ENCODE data around the gene SLC34A1. TPM values are rescaled to one million over a fixed set of nuclear protein-coding genes. Genes with fewer than 3 reads are reported as not detected.

SLC34A1 gene
- total RNA-seq, 1 experiment from 2014 or later = not detected

GRCh38 chr5:177378884-177379883 lies 5.0 kb upstream of the SLC34A1 start:
- DNase-seq (ENCODE audit: low read depth in 1 of 2, low spot score in 2 of 2) = peak in 1 of 2 experiments; percentile 62
- no peak overlapping the region for H3K4me3 ChIP-seq
- H3K9me3 ChIP-seq (replicated peaks) = no peaks in the 10 kb centered on the region
- H3K27me3 ChIP-seq (replicated peaks) = peaks cover 21% of the 10 kb centered on the region; the same call in 1 of the 2 replicates
- peaks cover 10% of the 10 kb centered on the region for H3K4me1 ChIP-seq (replicated peaks)
- H3K36me3 ChIP-seq = no peaks in the 10 kb centered on the region
- no peak overlapping the region for H3K27ac ChIP-seq

GRCh38 chr5:177380805-177381126 lies 3.5 kb upstream of the SLC34A1 start:
- no peaks in the 10 kb centered on the region for H3K9me3 ChIP-seq (replicated peaks)
- peaks cover 10% of the 10 kb centered on the region for H3K4me1 ChIP-seq (replicated peaks)
- no peaks in the 10 kb centered on the region for H3K36me3 ChIP-seq
- peaks cover 23% of the 10 kb centered on the region for H3K27me3 ChIP-seq (replicated peaks)
- no peak overlapping the region for H3K4me3 ChIP-seq
- no peak overlapping the region for H3K27ac ChIP-seq
- DNase-seq (ENCODE audit: low read depth in 1 of 2, low spot score in 2 of 2) = no peak

GRCh38 chr5:177382423-177383029 lies 1.7 kb upstream of the SLC34A1 start:
- no peaks in the 10 kb centered on the region for H3K9me3 ChIP-seq (replicated peaks)
- peaks cover 10% of the 10 kb centered on the region for H3K4me1 ChIP-seq (replicated peaks)
- H3K36me3 ChIP-seq = no peaks in the 10 kb centered on the region
- no peak overlapping the region for H3K4me3 ChIP-seq
- H3K27me3 ChIP-seq (replicated peaks) = peaks cover 23% of the 10 kb centered on the region
- no peak for DNase-seq (ENCODE audit: low read depth in 1 of 2, low spot score in 2 of 2)
- H3K27ac ChIP-seq = no peak overlapping the region

- Histone ChIP-seq H3K4me3 (no peak overlapping the region), H3K27ac (no peak overlapping the region), H3K9me3 (replicated peaks) (no peaks in the 10 kb centered on the region), H3K4me1 (replicated peaks) (peaks cover 10% of the 10 kb centered on the region), H3K36me3 (no peaks in the 10 kb centered on the region), H3K27me3 (replicated peaks) (peaks cover 23% of the 10 kb centered on the region)
- DNase-seq (ENCODE audit: low read depth in 1 of 2, low spot score in 2 of 2) = no peak
These were observed 1.1 kb upstream of the SLC34A1 start for GRCh38 chr5:177383181-177383580.

- Histone ChIP-seq H3K9me3 (replicated peaks) (no peaks in the 10 kb centered on the region), H3K27me3 (replicated peaks) (peaks cover 23% of the 10 kb centered on the region), H3K27ac (no peak overlapping the region), H3K4me1 (replicated peaks) (peaks cover 21% of the 10 kb centered on the region), H3K4me3 (no peak overlapping the region), H3K36me3 (no peaks in the 10 kb centered on the region)
- DNase-seq (ENCODE audit: low read depth in 1 of 2, low spot score in 2 of 2) = no peak
These were observed 1.5 kb downstream of the SLC34A1 start for GRCh38 chr5:177385720-177386119.

- H3K27ac ChIP-seq = no peak overlapping the region
- H3K4me1 ChIP-seq (replicated peaks) = peaks cover 21% of the 10 kb centered on the region
- no peaks in the 10 kb centered on the region for H3K9me3 ChIP-seq (replicated peaks)
- H3K36me3 ChIP-seq = no peaks in the 10 kb centered on the region
- peaks cover 23% of the 10 kb centered on the region for H3K27me3 ChIP-seq (replicated peaks)
- DNase-seq (ENCODE audit: low read depth in 1 of 2, low spot score in 2 of 2) = no peak
- no peak overlapping the region for H3K4me3 ChIP-seq
These were observed 2.3 kb downstream of the SLC34A1 start for GRCh38 chr5:177386542-177386941.

GRCh38 chr5:177387405-177387804 lies 3.2 kb downstream of the SLC34A1 start:
- Histone ChIP-seq H3K4me1 (replicated peaks) (peaks cover 21% of the 10 kb centered on the region), H3K27ac (no peak overlapping the region), H3K9me3 (replicated peaks) (no peaks in the 10 kb centered on the region), H3K36me3 (no peaks in the 10 kb centered on the region), H3K27me3 (replicated peaks) (peaks cover 21% of the 10 kb centered on the region), H3K4me3 (no peak overlapping the region)
- no peak for DNase-seq (ENCODE audit: low read depth in 1 of 2, low spot score in 2 of 2)

- Histone ChIP-seq H3K27me3 (replicated peaks) (peaks cover 10% of the 10 kb centered on the region), H3K4me1 (replicated peaks) (peaks cover 21% of the 10 kb centered on the region), H3K36me3 (no peaks in the 10 kb centered on the region), H3K27ac (no peak overlapping the region), H3K4me3 (no peak overlapping the region), H3K9me3 (replicated peaks) (no peaks in the 10 kb centered on the region)
- DNase-seq (ENCODE audit: low read depth in 1 of 2, low spot score in 2 of 2) = no peak
These were observed 4.4 kb downstream of the SLC34A1 start for GRCh38 chr5:177388521-177389052.

GRCh38 chr5:177389241-177390169 lies 5.3 kb downstream of the SLC34A1 start:
- H3K27me3 ChIP-seq (replicated peaks) = peaks cover 8% of the 10 kb centered on the region

GRCh38 chr5:177390363-177391300 lies 6.4 kb downstream of the SLC34A1 start:
- peak; percentile 86 to 89 for DNase-seq (ENCODE audit: low read depth in 1 of 2, low spot score in 2 of 2)
- peaks cover 3% of the 10 kb centered on the region; the same call in 1 of the 2 replicates for H3K27me3 ChIP-seq (replicated peaks)
- peaks cover 21% of the 10 kb centered on the region for H3K4me1 ChIP-seq (replicated peaks)
- H3K36me3 ChIP-seq = no peaks in the 10 kb centered on the region
- H3K4me3 ChIP-seq = no peak overlapping the region
- H3K27ac ChIP-seq = no peak overlapping the region
- no peaks in the 10 kb centered on the region for H3K9me3 ChIP-seq (replicated peaks)

More at GRCh38 chr5:177389241-177390169, 5.3 kb downstream of the SLC34A1 start:
- no peak overlapping the region for H3K4me3 ChIP-seq
- DNase-seq (ENCODE audit: low read depth in 1 of 2, low spot score in 2 of 2) = peak; percentile 60 to 68
- no peak overlapping the region for H3K27ac ChIP-seq
- H3K9me3 ChIP-seq (replicated peaks) = no peaks in the 10 kb centered on the region
- no peaks in the 10 kb centered on the region for H3K36me3 ChIP-seq
- H3K4me1 ChIP-seq (replicated peaks) = peaks cover 21% of the 10 kb centered on the region

GRCh38 chr5:177392765-177393164 lies 8.5 kb downstream of the SLC34A1 start:
- H3K9me3 ChIP-seq (replicated peaks) = no peaks in the 10 kb centered on the region
- no peak for DNase-seq (ENCODE audit: low read depth in 1 of 2, low spot score in 2 of 2)
- H3K4me3 ChIP-seq = no peak overlapping the region
- peaks cover 21% of the 10 kb centered on the region for H3K4me1 ChIP-seq (replicated peaks)
- no peaks in the 10 kb centered on the region for H3K36me3 ChIP-seq
- peaks cover 15% of the 10 kb centered on the region for H3K27me3 ChIP-seq (replicated peaks)
- no peak overlapping the region for H3K27ac ChIP-seq

- Histone ChIP-seq H3K36me3 (no peaks in the 10 kb centered on the region), H3K9me3 (replicated peaks) (no peaks in the 10 kb centered on the region), H3K27ac (no peak overlapping the region), H3K27me3 (replicated peaks) (peaks cover 16% of the 10 kb centered on the region), H3K4me1 (replicated peaks) (peaks cover 21% of the 10 kb centered on the region), H3K4me3 (no peak overlapping the region)
- DNase-seq (ENCODE audit: low read depth in 1 of 2, low spot score in 2 of 2) = no peak
These were observed 9.1 kb downstream of the SLC34A1 start for GRCh38 chr5:177393206-177393765.

Data from SJSA1 (cell line).